Colonic mucosa (tissue), 4 donors: ENCODE measurements around the gene SAMD4A. TPM values are rescaled to one million over a fixed set of nuclear protein-coding genes. Genes with fewer than 3 reads are reported as not detected.
"Not testable (repeated sequence)": the region's sequence is repeated elsewhere in the genome, so short reads cannot be mapped to it uniquely, and the experiment has no call there.

ENCODE experiments used
- DNase-seq: peaks from one replicate; pipeline ENCODE4 v3.0.0-alpha.2; 2020
- H3K27ac ChIP-seq: fragments of 200-600 bp; one replicate; pipeline ENCODE4 v1.8.0; 2021
- H3K27me3 ChIP-seq: fragments of 200-600 bp; one replicate; pipeline ENCODE4 v1.8.0; 2021
- H3K36me3 ChIP-seq: fragments of 200-600 bp; one replicate; pipeline ENCODE4 v1.8.0; 2021
- H3K4me1 ChIP-seq: fragments of 200-600 bp; one replicate; pipeline ENCODE4 v1.8.0; 2021; ENCODE audit warnings: mild to moderate bottlenecking
- H3K4me3 ChIP-seq: fragments of 200-600 bp; one replicate; pipeline ENCODE4 v1.8.0; 2021
- H3K9ac ChIP-seq, 2 donors: one replicate each; pipeline ENCODE4 v1.7.0; 2013; ENCODE audit warnings: control low read depth in 2 of 2, low read depth in 2 of 2, low read length in 2 of 2
- H3K9me3 ChIP-seq: fragments of 200-600 bp; one replicate; pipeline ENCODE4 v1.8.0; 2021
- intact Hi-C: fragments of 100-400 bp; cut with DNase I; formaldehyde crosslinking; loops from one replicate; pipeline ENCODE4 v1.14.1; 2022
- total RNA-seq, 2 donors: library from RNA; stranded (reverse); fragmentation: NEBNext Ultra II Directional in 1 of 2; extraction: Animal tissue kit (Norgen Biotek cat#: 25700) in 1 of 2; gene quantifications; one replicate each; pipeline ENCODE4 v1.2.1, GENCODE V29; 2021
- TF ChIP-seq, protein P1 (sequence below): fragments of 200-600 bp; IDR thresholded peaks from one replicate; pipeline ENCODE4 v1.8.0; 2022; ENCODE audit warnings: antibody characterized with exemption, mild to moderate bottlenecking
- donor health status: healthy.
- donor health status: DM: no; HTN: no; CAD: no.
- donor health status: DM: no; HTN: no; CAD: no.

Gene SAMD4A
- total RNA-seq, 2 donors from 2014 or later: 5.6 to 31.3 TPM

DNA sequence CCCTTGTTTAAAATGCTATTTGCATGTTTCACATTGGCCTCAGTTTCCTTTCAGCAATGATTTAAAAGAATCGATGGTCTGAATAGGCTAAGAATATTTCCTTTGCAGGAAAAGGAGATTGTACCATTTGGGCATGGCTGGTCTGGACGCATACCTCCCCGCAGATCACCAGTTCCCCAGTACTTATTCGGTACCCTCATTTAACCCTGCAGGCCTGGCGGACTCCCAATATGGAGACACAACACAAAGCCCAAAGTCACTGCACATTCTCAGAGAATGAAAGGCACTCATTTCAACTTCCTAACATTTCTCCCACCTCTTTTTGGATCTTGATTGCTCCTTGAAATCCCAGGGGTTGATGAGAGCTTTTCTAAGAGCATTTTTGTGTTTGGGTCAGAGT lies 182.8 kb downstream of the SAMD4A start:
- Histone ChIP-seq H3K27ac (no peak overlapping the region), H3K4me1 (no peaks in the 10 kb centered on the region), H3K36me3 (no peaks in the 10 kb centered on the region), H3K9ac (no peak overlapping the region), H3K27me3 (no peaks in the 10 kb centered on the region), H3K4me3 (no peak overlapping the region), H3K9me3 (no peaks in the 10 kb centered on the region)
- no peak for DNase-seq
- intact Hi-C loops: no loop called here
- TF ChIP-seq, protein P1, sequence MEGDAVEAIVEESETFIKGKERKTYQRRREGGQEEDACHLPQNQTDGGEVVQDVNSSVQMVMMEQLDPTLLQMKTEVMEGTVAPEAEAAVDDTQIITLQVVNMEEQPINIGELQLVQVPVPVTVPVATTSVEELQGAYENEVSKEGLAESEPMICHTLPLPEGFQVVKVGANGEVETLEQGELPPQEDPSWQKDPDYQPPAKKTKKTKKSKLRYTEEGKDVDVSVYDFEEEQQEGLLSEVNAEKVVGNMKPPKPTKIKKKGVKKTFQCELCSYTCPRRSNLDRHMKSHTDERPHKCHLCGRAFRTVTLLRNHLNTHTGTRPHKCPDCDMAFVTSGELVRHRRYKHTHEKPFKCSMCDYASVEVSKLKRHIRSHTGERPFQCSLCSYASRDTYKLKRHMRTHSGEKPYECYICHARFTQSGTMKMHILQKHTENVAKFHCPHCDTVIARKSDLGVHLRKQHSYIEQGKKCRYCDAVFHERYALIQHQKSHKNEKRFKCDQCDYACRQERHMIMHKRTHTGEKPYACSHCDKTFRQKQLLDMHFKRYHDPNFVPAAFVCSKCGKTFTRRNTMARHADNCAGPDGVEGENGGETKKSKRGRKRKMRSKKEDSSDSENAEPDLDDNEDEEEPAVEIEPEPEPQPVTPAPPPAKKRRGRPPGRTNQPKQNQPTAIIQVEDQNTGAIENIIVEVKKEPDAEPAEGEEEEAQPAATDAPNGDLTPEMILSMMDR: no peak

DNA sequence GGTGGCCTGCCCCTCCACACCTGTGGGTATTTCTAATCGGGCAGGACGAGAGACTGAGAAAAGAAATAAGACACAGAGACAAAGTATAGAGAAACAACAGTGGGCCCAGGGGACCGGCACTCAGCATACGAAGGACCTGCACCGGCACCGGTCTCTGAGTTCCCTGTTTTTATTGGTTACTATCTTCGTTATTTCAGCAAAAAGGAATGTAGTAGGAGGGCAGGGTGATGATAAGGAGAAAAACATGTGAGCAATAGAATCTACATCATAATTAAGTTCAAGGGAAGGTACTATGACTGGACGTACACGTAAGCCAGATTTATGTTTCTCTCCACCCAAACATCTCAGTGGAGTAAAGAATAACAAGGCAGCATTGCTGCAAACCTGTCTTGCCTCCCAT lies 185.7 kb downstream of the SAMD4A start:
- H3K27ac ChIP-seq, DNase-seq, H3K27me3 ChIP-seq, H3K4me1 ChIP-seq, H3K36me3 ChIP-seq, H3K9me3 ChIP-seq, H3K9ac ChIP-seq, intact Hi-C loops, H3K4me3 ChIP-seq: not testable (repeated sequence)

DNA sequence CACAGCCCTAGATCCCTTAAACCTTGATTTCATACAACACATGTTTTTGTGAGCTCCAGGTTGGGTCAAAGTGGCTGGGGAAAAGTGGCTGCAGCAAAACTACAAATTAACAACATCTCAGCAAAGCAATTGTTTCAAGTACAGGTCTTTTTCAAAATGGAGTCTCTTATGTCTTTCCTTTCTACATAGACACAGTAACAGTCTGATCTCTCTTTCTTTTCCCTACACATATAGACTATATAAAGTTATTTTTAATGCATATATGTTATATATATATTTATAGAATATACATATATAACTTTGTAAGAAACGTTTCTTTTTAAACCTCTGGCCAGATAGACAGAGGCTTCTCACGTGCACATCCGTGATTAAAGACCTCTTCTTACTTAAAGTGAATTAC lies 186.5 kb downstream of the SAMD4A start:
- H3K9ac ChIP-seq, H3K4me1 ChIP-seq, H3K9me3 ChIP-seq, H3K27ac ChIP-seq, DNase-seq, H3K4me3 ChIP-seq, H3K27me3 ChIP-seq, intact Hi-C loops, H3K36me3 ChIP-seq: not testable (repeated sequence)

DNA sequence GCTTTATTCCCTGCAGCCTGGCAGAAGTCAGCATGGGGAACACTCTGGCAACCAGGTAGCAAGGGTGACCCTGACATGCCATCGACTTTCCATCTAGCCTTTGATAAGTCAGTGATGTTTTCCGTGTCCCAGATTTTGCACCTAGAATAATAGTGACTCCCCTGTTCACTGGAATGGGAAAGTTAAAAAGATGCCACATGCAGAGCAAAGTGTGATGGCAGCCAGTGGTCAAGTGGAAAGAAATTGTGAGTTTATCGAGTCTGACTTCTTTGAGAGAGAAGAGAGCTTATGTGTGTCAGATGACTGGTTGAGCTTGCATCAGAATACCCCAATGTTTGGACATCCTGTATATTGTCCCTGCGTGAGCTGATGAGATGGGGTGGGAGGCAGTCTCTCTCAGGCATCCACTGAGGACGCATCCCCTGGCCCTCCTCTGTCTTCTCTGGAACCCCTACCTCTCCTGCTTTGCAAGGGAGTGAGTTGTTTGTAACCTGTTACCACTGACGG lies 187.2 kb downstream of the SAMD4A start:
- Histone ChIP-seq H3K4me3 (no peak overlapping the region), H3K9ac (no peak overlapping the region), H3K4me1 (peaks cover 7% of the 10 kb centered on the region), H3K27me3 (no peaks in the 10 kb centered on the region), H3K36me3 (no peaks in the 10 kb centered on the region), H3K27ac (no peak overlapping the region), H3K9me3 (no peaks in the 10 kb centered on the region)
- TF ChIP-seq, protein P1: no peak
- no peak for DNase-seq
- intact Hi-C loops: no loop called here

DNA sequence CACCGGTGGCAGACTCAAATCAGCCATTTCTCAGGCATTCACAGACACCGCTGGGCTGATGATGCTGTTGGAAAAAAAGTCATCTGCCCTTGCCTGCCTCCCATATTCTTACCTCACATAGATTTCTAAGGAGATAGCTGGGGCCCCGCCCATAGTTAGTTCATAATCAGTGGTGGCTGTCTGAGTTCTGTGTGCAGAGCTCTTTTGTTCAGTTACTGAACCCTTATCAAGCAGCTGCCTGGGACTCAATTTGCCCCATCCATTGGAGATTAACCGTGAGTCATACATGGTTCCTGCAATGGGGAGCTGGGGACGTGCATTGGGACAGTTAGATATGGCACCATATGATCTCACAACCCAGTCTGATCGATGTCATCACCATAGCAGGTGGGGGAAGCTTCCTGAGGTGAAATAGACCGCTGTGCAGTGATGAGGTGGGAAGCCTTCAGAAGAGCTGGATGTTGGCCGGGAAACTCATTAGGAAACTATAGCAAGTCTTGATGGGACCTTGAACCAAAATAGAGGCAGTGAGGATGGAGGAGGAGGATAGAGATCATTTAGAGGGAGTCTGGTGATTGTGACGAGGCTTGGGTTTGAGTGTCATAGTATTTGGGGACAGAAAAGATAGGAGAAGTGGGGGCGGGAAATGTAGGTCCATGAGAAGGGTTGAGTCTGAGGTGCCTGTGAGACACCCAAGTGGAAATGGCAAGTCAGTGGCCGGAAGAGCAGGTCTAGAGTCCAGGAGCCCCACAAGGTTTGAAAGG lies 187.9 kb downstream of the SAMD4A start:
- Histone ChIP-seq H3K4me3 (no peak overlapping the region), H3K9ac (no peak overlapping the region), H3K36me3 (no peaks in the 10 kb centered on the region), H3K27me3 (no peaks in the 10 kb centered on the region), H3K27ac (no peak overlapping the region), H3K9me3 (no peaks in the 10 kb centered on the region), H3K4me1 (peaks cover 7% of the 10 kb centered on the region)
- no peak for DNase-seq
- TF ChIP-seq, protein P1: no peak
- intact Hi-C loops: no loop called here

DNA sequence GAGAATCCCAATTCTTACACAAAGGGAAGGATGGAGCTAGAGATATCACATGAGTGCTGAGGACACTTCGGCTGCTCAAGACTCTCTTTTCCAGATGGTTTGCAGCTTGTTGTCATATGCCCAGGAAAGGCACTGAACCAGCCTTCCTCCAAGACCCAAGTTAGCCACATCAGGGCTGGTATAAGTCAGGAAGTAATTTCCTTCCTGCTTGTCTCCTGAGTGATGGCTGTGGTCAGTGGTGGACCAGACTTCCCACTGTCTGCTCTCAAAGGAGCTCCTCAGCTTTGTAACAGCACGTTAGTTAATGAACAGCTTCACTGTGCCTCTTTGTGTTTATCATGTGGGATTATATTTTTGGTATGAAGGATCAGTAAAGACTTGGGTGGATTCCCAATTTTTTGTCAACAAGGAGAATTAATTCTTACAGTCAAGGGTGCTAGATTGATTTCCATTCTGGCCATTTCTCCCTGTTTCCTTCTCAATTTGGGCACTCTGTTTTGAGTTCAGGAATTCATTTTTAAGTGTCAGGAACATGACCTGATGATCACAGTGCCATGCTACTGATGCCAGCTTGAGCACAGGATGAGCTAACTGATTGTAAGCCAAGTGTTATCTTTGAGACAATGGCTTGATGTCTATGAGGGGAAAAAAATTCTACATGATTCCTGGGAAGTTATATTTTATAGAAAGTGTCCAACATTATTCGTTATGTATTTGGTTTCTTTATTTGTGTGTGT lies 189.9 kb downstream of the SAMD4A start:
- H3K36me3 ChIP-seq: no peaks in the 10 kb centered on the region
- intact Hi-C loops: no loop called here

More for the DNA sequence above, 189.9 kb downstream of the SAMD4A start:
- Histone ChIP-seq H3K27ac (no peak overlapping the region), H3K4me3 (no peak overlapping the region), H3K27me3 (no peaks in the 10 kb centered on the region), H3K9me3 (no peaks in the 10 kb centered on the region), H3K9ac (no peak overlapping the region), H3K4me1 (peaks cover 7% of the 10 kb centered on the region)
- no peak for DNase-seq
- TF ChIP-seq, protein P1: no peak
